GM10847 (cell line): ENCODE data around the gene CIB4.

ENCODE experiments used
- POLR2A ChIP-seq: IDR thresholded peaks from 2 replicates; pipeline ENCODE4 v1.6.1; 2011; ENCODE audit not compliant: insufficient read length; ENCODE audit errors: extremely low read depth

Gene CIB4

DNA sequence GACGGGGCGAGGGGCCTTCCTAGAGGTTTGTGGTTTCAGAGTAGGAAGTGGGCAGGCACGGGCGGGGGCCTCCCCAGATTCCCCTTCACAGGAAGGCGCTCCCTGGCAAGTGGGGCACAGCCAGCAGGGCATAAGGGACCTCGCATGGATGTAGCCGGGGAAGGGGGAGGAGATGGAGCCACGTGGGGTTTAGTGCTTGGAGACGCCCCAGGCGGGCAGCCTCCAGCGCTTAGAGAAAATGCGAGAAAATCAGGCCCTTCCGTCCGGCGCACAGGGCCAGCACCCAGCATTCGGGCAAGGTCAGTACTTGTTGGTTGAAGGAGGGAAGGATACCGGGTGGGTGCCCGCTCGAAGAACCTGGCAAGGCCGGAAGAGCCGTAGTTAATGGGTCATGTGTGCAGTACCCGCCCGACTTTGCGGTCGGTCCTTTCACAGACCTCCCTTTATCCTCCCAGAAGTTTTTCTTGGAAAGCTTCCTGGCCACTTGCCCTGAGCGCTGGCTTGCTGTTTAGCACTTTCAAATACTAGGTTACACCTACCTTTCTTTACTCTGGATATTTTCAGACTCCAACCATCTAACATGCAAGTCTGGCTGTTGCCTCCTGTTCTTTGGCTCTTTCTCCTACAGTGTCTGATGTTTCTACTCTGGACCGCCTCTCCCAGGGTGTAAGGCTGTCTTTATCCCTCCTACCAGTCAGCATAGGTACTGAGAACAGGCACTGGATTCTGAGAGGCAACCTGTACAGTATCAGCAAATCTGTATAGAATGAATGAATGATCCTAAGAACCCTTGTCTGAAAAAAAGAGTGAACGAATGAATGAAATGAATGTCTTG is 78.1 kb downstream of the CIB4 start:
- no peak for TF ChIP-seq POLR2A

DNA sequence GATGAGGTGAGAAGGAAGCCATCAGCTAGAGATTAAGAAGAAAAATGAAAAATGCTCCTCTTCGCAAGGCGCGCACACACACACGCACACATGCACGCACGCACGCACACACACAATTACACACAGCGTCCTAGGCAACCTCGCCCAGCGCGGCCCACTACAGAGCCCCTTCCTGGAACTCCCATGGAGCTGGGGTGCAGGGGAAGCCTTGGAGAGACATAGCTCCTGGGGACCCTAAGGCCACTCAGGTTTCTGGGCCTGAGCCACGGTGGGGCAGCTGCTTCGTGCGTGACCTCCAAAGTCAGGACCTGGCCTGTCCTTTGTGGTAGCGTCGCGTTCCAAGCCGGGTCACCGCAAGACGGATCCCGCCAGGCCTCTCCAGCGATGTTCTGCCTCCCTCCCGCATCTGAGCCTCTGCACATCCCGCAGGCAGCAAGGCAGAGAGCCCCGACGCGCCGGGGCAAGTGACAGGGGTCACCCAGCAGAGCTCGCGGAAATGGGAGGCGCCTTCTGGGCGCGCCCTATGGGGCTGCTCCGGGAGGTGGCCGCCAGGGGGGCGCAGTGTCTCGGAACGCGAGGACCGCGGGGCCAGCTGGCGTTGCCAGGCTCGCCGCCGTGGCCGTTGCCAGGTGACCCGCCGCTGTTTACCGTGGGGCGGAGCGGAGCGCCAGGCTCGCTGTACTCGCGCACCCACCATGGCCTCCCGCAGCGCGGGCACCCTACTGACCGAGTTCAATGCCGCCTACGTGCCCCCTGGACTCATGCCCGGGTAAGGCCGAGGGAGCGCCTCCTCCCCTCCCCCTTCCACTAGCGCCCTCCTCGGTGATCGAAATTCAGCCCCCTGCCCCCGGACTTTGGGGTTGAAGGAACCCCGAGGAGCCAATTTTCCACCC is 79.0 kb downstream of the CIB4 start:
- TF ChIP-seq POLR2A: no peak

- no peak for TF ChIP-seq POLR2A
These were observed 79.8 kb downstream of the CIB4 start for GRCh38 chr2:26561376-26561775.

DNA sequence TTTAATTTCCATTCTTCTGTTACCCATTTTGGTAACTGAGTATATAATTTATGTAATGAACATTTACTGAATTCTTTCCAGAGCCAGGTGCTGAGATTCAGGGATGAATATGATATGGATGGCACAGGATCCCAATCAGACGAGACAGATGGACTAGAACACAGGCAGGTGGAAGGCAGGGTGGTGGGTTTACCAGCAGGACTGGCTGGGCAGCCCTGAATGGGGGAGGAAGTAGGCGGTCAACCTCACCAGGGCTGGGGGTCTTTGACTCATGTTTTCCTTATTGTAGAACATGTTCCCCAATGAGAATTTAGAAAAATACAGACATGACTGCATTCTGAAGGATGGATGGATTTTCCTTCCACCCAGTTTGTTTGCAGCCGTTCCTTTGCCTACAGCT is 80.3 kb downstream of the CIB4 start:
- TF ChIP-seq POLR2A: no peak

DNA sequence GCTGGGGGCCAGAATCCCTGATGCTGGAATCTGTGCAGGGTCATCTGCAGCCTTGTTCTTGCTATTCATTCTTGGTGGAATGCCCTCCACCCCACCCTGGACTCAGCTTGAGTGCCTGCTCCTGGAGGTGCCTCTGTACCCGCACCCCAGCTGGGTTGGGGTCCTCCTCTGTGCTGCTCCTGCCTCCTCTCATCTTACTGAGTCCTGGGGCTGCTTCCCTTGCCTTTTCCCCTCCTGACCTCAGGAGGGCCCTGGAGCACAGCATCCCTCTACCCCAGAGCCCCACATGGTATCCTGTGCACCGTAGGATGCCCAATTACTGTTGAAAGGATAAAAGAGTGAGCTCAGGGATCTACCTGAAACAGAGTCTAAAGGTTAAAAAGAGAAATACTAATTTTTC is 81.6 kb downstream of the CIB4 start:
- TF ChIP-seq POLR2A: no peak

DNA sequence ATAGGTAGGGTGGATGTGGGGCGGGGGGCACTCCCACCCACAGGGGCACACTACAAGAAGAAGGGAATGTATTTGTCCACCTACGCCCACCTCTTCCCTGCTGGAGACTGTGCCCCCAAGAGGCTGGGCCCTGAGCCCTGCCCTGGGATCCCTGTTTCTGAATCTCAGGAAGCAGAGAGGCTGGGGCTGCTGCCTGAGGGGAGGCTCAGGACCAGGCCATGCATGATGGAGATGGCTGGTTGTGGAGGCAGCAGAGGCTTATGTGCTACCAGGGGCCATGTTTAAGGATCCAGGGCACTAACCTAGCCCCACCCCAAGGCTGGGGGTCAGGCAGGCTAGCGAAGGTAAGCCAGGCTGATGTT is 82.1 kb downstream of the CIB4 start:
- TF ChIP-seq POLR2A: no peak

- no peak for TF ChIP-seq POLR2A
These were observed 82.7 kb downstream of the CIB4 start for GRCh38 chr2:26558271-26559043.

- no peak for TF ChIP-seq POLR2A
These were observed 83.8 kb downstream of the CIB4 start for GRCh38 chr2:26557244-26557925.

DNA sequence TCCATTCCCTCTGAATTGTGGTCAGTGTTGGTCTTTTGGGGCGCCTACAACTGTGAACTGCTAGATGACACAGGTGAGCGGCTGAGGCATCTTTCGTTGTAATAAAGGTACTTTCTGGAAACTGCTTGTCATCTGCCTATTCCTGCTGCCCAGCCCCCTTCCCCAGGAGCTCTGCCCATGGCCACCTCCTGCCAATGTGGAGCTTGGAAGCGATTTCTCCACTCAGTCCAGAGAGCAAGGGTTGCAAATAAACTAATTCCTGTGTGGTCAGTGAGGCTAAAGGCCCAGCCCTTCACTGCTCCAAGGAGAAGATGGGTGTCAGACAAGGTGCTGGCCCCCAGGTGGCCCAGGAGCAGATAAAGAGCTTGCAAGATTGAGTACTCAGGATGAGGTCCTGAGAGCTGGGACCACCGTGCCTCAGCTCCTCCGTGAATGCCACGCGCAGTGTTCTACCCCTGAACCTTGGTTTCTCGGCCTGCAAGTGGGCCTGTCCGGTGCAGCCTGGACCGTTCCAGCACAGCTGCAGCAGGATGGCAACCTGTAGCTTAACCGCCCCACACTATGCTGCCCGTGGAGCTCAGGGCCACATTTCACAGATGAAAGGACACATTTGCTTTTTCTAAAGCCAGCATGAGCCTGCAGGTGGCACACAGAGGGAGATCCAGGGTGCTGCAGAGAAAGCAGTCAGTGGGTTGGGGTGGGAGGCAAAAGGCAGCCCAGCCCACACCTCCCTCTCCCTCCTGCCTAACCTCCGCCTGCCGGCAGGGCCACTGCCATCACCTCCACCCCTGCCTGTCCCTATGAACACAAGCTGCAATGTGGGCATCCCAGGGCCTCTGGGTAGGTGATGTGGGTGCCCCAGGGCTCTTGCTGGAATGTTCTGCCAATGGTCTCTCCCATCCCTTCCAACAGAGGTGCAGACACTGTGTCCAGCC is 84.6 kb downstream of the CIB4 start:
- no peak for TF ChIP-seq POLR2A

DNA sequence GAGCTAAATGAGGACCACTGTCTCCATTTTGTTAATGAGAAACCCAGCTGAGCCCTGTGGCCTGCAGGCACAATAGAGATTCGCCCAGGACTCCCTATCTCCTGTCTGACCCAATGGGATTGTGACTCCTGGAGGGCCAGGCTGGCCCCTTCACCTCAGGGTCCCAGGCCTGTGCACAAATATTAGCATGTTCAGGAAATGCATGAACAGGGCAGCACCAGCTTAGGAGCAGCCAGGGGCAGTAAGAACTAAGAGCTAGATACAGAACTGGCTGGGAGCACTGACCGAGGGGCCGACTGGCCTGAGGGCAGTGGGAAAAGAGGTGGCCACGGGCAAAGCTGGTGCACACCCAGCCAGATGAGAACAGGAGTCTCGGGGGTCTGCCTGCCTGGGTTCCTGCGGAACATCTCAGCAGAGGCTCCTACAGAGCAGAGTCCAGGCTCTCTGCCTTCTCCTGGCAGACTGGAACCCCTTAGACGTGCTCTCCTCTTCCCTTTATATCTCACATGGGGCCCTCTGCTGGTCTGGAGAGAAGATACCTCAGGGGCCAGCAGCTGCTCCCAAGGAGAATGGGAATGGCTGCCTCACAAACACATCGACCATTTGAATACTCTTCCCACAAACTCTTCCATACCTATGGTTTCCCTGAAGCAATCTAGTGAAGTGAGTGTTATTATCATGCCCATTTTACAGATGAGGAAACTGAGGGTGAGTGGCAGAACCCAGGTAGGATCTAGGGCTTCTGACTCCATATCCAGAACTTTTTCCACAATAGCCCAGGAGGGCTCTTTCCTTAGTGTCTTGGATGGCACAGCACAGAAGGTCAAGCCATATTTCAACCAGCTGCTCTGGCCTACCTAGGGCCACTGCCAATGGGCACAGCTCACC is 85.7 kb downstream of the CIB4 start:
- TF ChIP-seq POLR2A: no peak

GRCh38 chr2:26552641-26553374 is 88.4 kb downstream of the CIB4 start:
- TF ChIP-seq POLR2A: no peak

DNA sequence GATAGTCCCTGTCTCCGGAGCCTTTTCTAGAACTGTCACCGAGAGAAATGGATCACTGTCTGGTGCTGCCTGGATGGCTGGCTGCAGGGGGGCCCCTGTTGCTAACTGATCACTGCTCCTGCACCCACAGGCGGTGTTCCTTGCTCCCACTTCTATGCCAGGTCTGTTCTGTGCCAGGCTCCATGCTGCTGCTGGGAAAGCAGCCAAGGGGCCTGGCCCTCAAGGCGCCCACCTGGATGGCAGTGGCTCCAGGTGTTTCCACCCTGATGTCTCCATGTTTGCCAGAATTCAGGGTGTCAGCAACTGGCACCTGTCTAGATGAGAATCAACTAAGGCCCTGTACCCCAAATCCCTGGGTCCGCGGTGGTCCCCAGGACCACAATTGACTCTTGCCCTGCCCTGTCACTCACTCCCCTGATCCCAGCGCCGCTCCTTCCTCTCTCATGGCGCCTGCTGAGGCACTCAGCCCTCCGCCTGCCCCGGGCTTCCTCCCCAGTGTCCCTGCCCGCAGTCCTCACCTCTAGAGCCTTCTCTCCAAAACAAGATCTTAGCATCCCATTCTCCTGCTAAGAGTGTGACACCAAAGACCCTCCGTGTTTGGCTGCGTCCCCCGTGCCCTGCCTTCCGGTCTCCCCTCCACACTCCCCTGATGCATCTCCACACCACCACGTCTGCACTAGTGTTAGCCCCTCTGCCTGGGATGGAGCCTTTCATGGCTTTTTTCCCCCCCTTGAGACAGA is 90.7 kb downstream of the CIB4 start:
- TF ChIP-seq POLR2A: no peak
